ENCODE measurements around the gene TBC1D2.

GRCh38 chr9:98201749-98202148 is 53.7 kb downstream of the TBC1D2 start:
- no peak for TF ChIP-seq POLR2AphosphoS5 (IDR thresholded peaks at IDR 0.05; ENCODE audit: insufficient read depth, low read depth, low read length)
- no peak for TF ChIP-seq EZH2 (IDR thresholded peaks at IDR 0.05; ENCODE audit: borderline replicate concordance, low read depth, low read length, severe bottlenecking)
- no peak for TF ChIP-seq CTCF (IDR thresholded peaks at IDR 0.05; ENCODE audit: extremely low read depth in 1 of 2, insufficient read depth in 1 of 2, low read depth in 1 of 2, low read length in 2 of 2)
- no peak for TF ChIP-seq MYC (IDR thresholded peaks at IDR 0.05; ENCODE audit: low read depth, low read length)
- TF ChIP-seq MAX (IDR thresholded peaks at IDR 0.05; ENCODE audit: insufficient read depth, insufficient read length), result no peak
- TF ChIP-seq GATA2 (IDR thresholded peaks at IDR 0.05; ENCODE audit: insufficient read depth, insufficient read length, low read depth, low read length), result no peak
- no peak for TF ChIP-seq POLR2A (IDR thresholded peaks at IDR 0.05; ENCODE audit: low read depth, low read length)
- no peak for TF ChIP-seq FOS (IDR thresholded peaks at IDR 0.05; ENCODE audit: borderline replicate concordance, insufficient read depth, low read length)

All from endothelial cell of umbilical vein (primary cell).